AG09319 (cell line): ENCODE data around the gene ANKRD55.
"Not testable (repeated sequence)": the region's sequence is repeated elsewhere in the genome, so short reads cannot be mapped to it uniquely, and the experiment has no call there.

Source experiments
- DNase-seq: peaks from one replicate; pipeline ENCODE4 v3.0.0-alpha.2; 2010; ENCODE audit warnings: low read depth; ENCODE audit errors: extremely low read depth
- TF ChIP-seq, protein P1 (sequence below): IDR thresholded peaks from 2 replicates; pipeline ENCODE4 v1.5.1; 2011; ENCODE audit warnings: low read depth, mild to moderate bottlenecking, inconsistent platforms, low read length, moderate library complexity

ANKRD55 gene

DNA sequence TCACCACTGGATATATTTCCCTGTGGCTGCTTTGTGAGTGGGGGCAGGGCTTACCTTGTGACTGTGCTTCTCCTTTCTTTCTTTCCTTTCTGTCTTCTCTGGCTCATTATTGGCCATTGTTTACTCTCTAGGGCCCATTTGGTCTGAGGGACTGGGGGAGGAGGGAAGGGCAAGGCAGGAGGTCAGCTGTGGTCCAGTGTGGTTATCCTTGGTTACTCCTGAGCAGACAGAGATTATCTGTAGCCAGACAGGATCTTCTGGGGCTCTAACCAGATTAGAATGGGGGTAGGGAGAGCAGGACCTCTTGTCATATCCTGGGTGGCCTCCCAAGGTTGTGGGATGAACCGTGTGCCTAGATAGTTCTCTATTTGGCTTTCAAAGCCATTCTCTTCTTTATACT lies 71.2 kb downstream of the ANKRD55 start:
- TF ChIP-seq, protein P1, sequence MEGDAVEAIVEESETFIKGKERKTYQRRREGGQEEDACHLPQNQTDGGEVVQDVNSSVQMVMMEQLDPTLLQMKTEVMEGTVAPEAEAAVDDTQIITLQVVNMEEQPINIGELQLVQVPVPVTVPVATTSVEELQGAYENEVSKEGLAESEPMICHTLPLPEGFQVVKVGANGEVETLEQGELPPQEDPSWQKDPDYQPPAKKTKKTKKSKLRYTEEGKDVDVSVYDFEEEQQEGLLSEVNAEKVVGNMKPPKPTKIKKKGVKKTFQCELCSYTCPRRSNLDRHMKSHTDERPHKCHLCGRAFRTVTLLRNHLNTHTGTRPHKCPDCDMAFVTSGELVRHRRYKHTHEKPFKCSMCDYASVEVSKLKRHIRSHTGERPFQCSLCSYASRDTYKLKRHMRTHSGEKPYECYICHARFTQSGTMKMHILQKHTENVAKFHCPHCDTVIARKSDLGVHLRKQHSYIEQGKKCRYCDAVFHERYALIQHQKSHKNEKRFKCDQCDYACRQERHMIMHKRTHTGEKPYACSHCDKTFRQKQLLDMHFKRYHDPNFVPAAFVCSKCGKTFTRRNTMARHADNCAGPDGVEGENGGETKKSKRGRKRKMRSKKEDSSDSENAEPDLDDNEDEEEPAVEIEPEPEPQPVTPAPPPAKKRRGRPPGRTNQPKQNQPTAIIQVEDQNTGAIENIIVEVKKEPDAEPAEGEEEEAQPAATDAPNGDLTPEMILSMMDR, result no peak
- DNase-seq, result no peak

DNA sequence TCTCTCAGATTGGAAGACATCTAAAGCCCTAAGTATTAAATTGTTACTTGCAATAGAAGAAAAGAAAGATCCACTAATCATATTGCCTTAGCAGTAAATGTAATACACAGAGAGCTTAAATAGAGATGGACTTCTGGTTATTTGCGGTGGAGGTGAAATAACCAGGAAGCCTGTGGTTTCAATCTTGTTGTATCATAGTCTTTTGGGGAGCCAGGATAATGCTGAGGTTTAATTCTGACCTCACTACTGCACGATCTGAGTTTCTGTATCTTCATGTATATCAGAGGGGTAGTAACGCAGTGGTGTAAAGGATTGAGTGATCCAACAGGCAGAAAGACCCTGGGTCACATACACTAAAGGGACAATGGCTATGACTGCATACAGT lies 71.7 kb downstream of the ANKRD55 start:
- DNase-seq, result no peak
- TF ChIP-seq, protein P1, result no peak

DNA sequence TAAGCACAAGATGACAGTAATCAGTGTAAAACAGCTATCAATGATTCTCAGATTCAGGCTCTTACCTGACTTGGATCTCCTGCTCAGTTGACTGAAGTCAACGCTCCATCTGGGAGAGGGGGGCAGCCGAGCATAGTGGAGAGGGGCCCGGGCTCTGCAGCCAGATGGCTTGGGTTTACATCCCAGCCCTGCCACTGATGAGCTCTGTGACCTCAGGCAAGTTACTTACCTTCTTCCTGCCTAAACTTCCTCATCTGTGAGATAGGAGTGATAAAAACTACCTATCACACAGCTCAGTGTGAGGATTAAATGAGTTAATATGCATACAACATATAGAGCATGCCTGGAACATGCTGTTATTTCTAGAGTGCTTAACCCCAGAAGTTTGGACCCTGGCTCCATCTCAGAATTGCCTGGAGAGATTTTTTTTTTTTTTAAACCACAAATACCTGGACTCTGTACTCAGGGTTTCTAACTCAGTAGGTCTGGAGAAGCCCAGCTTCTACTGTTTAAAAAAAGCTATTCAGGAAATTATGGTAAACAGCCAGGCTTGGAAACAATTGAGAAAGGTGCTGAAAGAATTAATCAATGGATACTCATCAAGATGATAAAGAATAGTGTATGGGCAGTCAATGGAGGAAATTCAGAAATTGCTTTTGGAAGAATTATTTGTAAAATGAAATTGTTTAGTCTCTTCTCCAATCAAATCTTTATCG lies 72.2 kb downstream of the ANKRD55 start:
- DNase-seq, result no peak
- TF ChIP-seq, protein P1, result no peak

DNA sequence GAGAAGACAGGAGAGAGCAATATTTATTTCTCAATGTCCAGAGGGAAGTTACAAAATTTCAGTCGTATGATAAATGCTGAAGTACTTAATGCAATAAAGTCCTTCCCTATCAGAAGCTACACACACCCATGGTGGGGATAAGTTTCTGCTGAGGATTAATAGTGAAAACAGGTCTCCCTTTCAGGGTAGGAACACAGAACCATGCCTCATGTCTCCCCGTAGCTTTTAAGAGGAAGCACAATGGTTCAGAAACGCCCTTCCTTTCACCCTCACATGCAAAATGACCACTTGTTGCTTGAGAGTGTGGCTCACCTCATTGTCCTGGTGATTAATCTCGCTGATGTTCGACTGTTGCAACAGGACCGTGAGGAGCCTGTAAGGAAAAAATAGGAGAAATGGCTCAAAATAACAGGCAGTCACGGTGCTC lies 73.6 kb downstream of the ANKRD55 start:
- DNase-seq, result no peak
- TF ChIP-seq, protein P1, result no peak

DNA sequence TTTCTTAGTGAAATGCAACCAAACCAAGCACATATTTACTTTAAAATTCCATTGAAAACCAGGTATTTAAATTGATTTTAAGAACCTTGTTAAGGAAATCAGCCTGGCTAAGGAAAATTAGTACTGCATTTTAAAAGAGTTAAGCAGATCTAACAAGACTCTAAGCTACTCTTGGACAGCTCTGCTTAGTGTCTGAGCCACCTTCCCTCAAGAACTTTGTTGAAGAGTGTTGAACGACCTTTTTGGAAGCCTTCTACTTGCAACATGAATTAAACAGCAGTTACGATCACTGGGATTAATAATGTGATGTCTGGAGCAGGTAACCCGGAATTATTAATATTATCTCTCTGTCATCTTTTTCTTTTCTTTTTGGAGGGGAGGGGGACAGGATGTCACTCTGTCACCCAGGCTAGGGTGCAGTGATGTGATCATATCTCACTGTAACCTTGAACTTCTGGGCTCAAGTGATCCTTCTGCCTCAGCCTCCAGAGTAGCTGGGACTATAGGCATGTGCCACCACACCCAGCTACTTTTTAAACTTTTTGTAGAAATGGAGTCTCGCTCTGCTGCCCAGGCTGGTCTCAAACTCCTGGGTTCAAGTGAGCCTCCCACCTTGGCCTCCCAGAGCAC lies 74.7 kb downstream of the ANKRD55 start:
- TF ChIP-seq, protein P1, result no peak
- no peak for DNase-seq

DNA sequence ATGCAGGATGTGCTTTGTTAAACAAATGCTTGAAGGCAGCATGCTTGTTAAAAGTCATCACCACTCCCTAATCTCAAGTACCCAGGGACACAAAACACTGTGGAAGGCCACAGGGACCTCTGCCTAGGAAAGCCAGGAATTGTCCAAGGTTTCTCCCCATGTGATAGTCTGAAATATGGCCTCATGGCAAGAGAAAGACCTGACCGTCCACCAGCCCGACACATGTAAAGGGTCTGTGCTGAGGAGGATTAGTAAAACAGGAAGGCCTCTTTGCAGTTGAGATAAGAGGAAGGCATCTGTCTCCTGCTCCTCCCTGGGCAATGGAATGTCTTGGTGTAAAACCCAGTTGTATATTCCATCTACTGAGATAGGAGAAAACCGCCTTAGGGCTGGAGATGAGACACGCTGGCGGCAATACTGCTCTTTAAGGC lies 75.9 kb downstream of the ANKRD55 start:
- DNase-seq, result not testable (repeated sequence)

DNA sequence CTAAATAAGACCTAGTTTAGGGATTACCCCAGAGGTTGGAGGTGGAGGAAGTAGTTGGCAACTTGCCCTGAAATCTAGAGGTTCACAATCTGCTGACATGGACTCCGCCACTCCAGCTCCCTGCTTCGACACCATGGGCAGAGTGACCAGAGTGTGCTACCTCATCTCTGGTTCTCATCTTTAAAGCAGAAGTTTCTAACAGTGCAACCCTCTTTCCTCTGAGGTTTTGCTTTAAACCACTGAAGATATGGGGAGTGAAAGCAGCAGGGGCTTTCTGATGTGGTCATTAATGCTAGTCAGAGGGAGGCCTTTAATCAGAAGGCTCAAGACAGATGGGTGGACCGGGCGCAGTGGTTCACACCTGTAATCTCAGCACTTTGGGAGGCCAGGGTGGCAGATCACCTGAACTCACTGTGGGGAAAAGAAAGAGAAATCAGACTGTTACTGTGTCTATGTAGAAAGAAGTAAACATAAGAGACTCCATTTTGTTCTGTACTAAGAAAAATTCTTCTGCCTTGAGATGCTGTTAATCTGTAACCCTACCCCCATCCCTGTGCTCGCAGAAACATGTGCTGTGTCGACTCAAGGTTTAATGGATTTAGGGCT lies 76.4 kb downstream of the ANKRD55 start:
- DNase-seq, result not testable (repeated sequence)

DNA sequence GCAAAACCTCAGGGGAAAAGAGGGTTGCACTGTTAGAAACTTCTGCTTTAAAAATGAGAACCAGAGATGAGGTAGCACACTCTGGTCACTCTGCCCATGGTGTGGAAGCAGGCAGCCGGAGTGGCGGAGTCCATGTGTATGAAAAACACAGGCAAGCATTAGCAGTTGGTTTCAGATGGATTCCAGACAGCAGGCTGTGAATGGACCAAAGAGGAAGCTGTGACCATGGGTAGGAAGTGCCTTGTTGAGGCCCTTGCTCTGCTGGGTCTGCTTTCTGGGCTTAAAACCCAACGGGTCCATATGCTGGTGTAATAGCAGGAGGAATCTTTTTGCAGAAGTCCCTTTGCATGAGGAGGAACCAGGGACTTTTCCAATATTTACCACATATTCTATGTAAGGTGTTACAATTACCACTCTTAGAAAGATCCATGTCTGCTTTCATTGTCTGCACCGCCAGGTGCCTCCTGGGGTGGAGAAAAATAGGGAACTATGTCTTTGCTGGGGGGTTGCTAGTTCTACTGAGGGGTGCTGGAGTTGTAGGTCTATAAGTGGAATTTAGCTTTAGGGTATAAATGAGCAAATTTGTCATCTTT lies 77.0 kb downstream of the ANKRD55 start:
- DNase-seq, result no peak
- TF ChIP-seq, protein P1, result no peak
